ENCODE results near the gene PEBP1.

The PEBP1 gene

DNA sequence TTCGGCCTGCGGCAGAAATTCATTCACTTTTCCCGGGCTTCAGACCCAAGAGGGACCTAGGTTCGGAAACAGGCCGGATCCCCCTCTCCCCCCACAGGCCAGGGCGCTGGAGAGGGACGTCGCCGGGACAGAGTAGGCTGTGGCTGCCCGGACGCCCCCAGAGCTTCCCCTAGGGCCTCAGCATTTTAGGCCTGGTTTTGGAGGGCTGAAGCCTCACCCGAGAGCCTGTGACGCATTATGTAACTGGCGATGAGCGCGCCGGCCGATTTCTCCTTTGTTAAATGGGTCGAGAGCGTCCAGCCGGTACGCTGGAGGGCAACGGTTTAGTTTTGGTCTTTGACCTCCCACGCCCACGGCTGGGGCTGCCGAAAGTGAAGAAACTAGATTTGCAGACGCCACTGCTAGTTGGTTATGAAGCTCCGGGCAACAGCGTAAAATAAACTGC, 657 bp downstream of the PEBP1 start:
- no peak for DNase-seq (ENCODE audit: low spot score)

DNA sequence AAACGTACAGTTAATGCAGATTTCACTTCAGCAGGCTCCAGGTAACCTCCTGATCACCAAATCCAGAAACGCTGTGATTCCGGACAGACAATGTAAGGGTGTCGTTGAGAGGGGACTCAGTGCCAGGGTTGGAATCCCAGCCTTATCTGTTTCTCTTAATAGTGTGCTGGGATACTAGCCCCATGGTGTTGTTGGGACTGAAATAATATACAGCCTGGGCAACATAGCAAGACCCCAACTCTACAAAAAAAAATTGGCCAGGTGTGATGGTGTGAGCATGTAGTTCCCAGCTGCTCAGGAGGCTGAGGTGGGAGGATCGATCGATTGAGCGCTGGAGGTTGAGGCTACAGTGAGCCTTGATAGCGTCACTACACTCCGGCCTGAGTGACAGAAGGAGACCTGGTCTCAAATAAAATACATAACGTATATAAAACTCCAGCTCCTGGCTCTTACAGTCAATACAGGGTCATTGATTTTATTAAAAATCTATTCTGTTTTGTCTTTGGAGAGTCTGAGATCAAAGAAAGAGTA, 1.3 kb downstream of the PEBP1 start:
- DNase-seq (ENCODE audit: low spot score), result no peak

DNA sequence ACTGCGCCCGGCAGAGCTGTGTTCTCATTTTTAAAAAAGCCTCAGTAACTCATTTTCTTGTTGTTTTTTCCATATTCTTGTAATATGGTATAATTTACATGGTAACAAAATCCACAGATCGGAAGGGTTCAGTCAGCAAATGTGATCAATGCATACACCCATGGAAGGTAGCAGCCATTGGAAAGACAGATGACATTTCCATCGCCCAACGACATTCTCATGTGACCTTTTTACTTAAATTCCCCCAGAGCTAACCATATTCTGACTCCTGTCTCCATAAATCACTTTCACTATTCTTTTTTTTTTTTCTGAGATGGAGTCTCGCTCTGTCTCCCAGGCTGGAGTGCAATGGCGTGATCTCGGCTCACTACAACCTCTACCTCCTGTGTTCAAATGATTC, 4.9 kb downstream of the PEBP1 start:
- no peak for DNase-seq (ENCODE audit: low spot score)

DNA sequence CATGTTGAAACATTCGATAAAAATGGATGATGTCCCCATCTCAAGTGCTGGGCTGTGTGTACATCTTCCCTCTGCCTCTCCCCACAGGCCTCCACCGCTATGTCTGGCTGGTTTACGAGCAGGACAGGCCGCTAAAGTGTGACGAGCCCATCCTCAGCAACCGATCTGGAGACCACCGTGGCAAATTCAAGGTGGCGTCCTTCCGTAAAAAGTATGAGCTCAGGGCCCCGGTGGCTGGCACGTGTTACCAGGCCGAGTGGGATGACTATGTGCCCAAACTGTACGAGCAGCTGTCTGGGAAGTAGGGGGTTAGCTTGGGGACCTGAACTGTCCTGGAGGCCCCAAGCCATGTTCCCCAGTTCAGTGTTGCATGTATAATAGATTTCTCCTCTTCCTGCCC, 8.6 kb downstream of the PEBP1 start:
- no peak for DNase-seq (ENCODE audit: low spot score)

DNA sequence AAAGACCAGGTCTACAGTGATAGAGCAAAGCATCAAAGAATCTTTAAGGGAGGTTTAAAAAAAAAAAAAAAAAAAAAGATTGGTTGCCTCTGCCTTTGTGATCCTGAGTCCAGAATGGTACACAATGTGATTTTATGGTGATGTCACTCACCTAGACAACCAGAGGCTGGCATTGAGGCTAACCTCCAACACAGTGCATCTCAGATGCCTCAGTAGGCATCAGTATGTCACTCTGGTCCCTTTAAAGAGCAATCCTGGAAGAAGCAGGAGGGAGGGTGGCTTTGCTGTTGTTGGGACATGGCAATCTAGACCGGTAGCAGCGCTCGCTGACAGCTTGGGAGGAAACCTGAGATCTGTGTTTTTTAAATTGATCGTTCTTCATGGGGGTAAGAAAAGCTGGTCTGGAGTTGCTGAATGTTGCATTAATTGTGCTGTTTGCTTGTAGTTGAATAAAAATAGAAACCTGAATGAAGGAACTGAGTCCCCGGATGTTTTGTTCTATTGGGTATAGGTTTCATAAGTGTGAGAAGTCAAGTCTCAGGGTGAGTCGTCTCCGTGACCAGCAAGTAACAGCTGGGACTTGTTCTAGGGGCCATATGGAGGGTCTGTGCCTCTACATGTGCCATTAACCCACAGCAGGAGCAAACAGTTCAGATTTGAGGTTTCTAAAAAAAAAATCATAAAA, 9.3 kb downstream of the PEBP1 start:
- DNase-seq (ENCODE audit: low spot score), result no peak

DNA sequence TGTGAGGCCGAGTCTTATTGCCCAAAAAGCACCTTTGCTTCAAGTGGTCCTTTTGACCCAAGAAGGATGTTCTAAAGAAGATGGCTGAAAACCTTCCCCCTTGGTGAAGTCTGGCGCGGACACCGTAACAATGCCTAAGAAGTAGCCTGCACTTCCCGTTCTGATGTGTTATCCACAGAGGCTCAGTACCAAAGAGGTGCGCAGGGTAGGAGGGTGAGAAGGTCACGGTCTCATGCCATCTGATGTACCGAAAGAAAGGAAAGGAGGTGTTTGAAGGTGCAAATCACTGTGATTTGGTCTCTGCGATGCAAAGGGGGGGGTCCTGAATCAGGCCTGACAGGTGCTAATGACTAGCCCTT, 9.9 kb downstream of the PEBP1 start:
- DNase-seq (ENCODE audit: low spot score), result no peak

DNA sequence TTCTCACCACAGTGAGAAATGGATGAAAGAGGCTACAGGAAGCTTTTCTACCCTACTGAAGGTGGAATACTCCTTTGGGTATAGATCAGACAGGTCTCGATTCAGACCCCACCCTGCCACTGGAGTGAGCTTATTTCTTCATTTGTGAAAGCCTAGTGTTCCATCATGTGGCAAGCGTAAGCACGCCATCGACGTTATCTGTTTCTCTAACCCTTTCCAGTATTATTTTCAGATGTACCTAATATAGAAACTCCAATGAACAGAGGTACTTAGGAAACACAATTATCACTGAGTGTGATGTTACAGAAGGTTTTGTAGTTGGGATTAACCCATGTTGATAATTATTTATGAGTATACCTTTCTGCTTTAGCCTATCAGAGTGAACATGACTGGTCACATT, 12.4 kb downstream of the PEBP1 start:
- no peak for DNase-seq (ENCODE audit: low spot score)

DNA sequence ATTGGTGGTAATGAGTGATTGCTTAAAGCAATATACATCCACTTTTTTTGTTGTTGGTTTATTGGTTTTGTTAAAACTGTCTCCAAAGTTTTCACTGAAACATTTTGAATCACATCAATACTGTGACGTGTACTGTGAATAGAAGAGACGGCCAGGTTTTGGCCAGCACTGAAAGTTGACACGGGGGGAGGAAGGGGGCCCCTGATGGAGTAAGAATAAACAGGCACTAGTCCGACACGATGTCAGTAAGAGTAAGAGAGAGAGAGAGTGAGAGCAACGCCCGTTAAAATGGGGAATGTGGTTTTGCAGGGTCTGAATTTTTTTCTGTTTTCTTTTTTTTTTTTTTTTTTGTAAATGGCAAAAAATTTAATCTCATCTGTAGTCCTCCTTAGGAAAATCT, 14.7 kb downstream of the PEBP1 start:
- no peak for DNase-seq (ENCODE audit: low spot score)

DNA sequence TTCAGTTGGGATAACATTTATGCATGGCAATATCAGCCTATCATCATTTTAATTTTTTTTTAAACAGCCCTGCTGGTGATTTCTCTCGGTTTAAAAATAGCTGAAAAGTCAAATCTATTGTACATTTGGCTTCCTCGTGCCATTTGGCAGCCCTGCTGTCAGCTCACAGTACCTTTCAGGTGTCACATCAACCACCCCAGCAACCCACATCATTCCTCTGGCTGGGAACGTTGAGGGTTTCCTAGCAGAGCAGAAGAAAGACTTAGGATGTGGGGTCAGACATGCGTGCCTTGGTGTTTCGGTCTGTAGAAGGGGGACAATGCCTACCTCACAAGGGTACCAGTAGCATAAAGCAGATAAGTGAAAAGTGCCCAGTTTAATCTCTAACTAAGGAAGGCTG, 15.8 kb downstream of the PEBP1 start:
- no peak for DNase-seq (ENCODE audit: low spot score)

DNA sequence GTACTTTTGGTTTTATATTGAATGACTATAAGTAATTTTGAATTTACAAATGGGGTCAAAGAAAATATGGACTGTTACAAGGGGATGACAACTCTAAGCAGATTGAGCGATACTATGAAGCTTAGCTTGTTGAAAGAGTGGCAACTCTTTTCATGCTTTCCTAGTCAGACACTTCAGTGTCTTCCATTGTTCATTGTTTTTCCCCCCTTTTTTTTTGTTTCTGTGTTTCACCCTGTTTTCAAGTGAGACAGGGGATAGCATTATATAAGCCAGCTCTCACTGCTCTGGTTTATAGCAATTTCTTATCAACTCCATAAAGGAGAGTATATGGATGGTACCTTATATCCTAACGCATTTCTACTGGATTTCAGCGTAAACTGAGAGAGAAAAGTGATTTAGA, 24.6 kb downstream of the PEBP1 start:
- no peak for DNase-seq (ENCODE audit: low spot score)

DNA sequence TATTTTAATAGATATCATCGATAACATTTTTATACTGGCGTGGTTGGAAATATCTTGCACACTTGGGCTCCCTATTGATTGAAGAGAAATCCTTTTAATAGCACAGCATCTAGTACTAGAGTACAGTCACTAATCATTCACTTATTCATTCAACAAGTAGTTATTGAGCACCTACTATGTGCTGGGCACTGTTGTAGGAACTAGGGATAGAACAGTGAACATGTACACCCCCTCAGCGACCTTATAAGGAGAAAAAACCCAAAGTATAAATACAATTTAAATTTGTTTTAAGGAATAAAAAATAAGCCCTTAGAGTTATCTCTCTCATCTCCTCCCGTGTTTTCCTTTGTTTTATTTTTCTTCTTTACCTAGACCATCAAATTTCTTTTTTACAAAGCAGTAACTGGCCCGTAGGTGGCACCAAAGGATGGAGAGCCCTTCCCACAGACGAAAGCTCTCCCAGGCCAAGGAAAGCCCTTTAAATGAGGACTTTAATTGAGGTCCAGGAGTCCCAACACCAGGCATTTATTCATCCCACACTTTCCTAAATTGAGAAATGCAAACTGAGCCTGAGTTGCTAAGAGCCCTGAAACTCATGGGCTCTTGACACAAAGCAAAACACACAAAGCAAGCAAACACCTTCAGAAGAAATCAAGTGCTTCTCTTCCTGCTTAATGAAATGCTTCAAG, 29.0 kb downstream of the PEBP1 start:
- peak; percentile 33 for DNase-seq (ENCODE audit: low spot score)

DNA sequence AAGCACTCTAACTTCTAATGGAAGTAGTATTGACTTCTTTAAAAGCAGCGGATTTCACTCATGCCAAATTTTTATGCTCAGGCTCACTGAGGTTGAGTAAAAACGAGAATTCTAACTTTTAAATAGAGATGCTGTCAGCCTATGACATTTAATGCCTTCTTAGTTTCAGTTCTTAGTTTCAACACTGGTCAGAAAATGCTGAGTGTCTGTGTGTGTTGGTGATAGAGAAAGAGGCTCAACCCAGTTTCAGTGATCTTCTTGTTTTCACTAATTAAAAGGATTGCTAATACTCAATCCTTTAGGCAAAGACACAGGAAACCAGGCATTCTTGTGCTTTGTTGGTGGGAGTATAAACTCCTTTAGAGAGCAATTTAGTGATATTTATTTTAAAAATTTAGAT, 31.0 kb downstream of the PEBP1 start:
- DNase-seq (ENCODE audit: low spot score), result no peak

DNA sequence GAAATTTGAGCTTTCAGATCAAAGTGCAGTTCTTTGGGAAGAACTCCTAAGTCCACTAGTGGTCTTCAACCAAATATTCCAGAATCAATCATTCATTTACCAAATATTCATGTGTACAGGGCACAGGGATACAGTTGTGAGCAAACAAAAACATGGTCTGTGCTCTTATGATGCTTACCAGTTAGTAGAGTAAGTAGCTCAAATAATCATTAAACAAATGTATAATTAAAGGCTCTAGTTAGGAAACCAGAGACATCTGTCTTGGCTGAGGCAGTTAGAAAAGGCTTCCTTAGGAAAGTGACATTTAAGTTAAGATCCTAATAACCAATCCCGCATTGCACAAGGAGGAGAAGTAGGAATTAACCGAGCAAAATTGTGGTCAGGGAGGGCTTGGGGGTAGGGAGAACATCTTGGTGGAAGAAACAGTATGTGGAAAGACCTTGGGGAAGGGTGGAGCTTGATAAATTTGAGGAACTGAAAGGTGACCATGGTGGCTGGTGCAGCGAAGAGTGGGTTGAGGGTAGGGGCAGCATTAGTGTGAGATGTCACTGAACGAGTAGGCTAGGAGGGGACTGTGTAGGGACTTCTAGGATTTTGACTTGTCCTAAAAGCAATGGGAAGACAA, 40.0 kb downstream of the PEBP1 start:
- DNase-seq (ENCODE audit: low spot score), result no peak

DNA sequence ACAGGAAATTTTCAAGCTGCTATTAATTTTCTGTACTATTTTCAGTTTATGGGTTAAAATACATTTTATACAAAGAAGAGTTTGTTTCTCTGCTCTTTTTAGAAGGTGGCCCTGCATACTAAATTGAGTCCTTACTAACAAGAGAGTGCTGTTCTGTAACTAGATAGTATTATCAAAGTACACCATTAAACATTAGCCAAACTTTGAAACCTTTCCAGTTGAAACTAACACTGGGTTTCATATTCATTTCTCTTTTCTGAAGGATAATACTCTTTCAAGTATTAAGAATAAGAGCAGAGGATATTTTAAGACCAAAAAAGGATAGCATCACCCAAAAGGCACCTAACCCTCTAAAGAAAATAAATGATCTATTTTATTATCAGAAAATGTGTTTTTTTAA, 47.2 kb downstream of the PEBP1 start:
- peak; percentile 48 for DNase-seq (ENCODE audit: low spot score)

DNA sequence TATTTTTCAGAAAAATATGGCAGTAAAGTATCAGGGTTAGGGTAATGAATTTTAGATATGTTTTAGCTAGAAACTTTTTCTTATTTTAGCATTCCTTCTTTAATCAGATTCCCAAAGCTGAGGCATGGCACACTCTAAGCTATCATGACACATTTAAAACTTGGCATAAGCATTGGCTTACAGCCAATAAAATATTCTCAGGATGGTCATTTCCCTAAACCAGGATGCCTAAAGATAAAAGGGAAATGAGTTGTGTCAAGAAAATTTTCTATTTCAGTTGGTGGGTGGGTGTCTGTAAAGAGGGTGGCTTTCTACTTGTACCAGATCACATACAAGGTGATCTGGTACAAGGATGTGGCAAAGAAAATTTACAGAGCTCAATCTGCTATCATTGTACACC, 47.8 kb downstream of the PEBP1 start:
- DNase-seq (ENCODE audit: low spot score), result no peak

DNA sequence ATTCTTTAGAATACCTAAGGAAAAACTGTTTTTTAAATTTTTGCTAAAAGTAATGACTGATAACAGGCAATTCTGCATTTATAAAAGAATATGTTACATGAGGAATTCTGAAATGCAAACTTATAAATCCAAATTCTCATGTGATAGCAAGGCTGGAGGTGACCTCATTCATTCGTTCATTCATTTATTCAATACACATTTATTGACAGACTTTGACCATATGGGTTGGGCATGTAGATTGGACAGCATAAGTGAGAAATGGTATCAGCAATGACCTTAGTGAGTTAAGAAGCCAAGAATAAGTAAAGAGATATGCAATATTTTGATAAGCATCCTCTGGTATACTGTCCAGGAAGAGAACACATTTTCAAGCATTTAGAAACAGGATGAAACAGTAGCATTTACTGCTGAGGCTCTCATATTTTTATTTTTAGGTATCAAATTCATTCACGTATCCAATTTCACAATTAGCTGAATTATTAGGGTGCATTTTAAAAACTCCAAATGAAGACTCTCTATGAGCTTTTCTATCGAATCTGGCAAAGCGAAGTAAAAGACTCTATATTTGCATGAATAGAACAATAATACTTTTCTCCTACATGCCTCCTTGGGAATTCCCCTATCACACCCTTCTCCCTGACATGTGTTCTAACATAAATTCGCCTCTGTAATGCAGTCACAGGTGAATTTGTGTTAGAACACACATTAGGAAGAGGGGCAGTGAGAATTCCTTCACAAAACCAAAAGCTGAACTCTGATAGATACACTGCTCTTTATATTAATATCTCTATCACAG, 49.9 kb downstream of the PEBP1 start:
- no peak for DNase-seq (ENCODE audit: low spot score)

DNA sequence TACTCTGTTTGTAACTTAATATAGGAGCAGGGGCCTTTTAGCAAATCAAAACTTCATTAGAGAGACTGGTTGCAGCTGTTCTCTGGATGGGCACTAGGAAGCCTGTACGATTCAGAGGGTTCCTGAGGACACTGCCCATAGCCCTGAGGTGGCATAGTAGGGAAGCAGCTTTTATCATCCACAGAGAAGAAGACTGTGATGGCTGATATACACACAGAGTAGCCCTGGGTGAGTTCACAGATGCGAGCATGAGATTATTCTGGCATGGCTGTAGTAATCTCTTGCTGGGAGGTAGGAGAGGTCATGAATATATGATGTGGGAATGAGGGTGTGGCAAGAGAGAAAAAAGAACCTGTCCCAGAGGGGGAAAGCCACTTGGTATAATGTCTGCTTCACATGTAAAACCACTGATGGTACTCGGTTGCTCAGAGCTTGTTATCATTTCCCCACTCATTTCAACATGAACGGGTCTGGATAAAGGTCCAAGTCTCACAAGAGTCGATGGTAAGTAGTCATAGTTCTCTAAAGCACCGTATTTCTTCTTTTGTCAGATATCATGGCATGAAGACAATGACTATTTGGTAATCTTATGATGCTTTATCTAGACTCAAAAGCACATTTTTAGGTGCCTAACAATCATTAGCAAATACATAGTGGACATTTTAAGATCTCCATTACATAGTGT, 52.0 kb downstream of the PEBP1 start:
- no peak for DNase-seq (ENCODE audit: low spot score)

DNA sequence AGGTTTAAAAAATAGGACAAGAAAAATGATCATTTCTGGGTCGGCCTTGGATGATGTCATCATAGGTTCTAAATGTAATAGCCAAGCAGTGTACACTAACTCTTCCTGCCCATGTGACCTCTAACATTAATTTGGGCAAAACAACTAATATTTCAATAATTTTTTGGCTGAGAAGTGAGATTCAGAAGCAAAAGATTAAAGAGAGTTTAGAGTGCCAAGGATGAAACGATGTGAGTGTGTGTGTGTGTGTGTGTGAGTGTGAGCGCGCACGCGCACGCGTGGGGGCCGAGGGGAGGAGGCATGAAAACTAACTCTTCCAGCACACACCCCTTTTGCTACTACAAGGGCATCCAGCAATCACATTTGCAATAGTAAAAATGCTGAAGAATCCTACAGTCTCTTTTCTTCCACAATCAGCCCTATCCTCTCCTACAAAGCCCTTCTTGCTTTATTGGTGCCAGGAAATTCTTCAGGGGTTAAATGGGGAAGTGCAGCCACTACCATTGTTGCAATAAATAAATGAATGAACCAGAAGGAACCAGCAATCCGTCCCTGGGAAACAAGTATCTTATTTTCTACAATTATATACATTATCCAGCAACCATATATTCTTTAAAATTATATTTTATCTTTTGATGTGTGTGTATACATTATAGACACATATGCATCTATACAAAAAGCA, 52.9 kb downstream of the PEBP1 start:
- DNase-seq (ENCODE audit: low spot score), result no peak

DNA sequence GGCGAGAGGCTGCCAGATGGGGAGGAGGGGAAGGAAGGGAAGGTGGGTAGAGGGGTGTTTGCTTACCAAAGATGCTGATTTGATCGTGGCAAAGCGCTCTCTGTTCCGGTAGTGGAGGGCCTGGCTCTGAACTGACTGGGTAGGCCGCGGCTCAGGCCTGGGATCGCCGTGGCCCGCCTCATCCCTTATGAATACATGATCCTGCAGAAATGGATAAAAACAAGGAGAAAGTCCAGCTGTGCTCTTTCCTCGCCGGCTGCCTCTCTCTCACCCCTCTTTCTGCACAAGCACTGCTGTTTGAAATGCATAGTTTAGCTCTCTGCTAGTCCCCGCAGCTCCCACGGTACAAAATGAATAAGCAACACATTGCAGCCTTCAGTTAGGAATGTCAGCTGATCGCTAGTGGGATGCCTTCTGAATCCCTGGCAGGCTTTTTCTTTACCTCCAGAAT, 53.8 kb downstream of the PEBP1 start:
- DNase-seq (ENCODE audit: low spot score), result no peak

DNA sequence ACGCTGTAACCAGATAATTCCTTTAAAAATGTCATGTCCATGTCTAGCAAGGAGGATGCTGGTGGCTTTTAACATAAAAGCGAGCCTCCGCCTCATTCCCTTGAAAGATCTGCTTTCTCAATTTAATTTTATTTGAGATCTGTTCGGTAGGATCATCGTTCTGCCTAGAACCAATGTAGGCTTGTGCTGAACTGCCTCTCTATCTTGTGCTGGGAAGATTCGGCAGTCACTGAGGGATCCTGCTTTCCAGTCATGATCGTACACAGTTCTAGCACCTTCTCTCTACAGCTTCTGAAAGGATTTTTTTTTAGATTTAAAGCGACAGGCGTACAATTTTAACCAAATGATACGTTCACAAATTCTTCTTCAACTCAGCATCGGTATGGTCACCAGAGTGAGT, 54.3 kb downstream of the PEBP1 start:
- DNase-seq (ENCODE audit: low spot score), result no peak

DNA sequence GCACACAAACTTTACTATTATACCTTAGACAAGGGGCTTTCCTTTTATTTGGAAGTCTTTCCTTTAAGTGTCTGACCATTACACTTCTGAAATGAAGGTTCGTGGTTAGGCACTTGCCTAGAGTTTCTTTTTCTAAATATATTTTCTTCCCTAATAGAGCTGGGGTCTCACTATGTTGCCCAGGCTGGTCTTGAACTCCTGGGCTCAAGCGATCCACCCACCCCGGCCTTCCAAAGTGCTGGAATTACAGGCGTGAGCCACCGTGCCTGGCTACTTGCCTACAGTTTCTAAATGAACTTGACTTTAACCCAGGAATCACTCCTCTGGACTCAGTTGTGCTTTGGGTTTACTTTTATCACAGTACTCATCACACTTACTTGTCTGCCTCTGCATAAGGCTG, 57.6 kb downstream of the PEBP1 start:
- no peak for DNase-seq (ENCODE audit: low spot score)

Measured in COLO829 (cell line).